ENCODE data around the gene HPN.

HPN gene

GRCh38 chr19:35051796-35052195 lies 10.3 kb downstream of the HPN start:
- no peak for TF ChIP-seq CTCF (IDR thresholded peaks at IDR 0.05; ENCODE audit: insufficient read depth, low read length, poor library complexity, severe bottlenecking)
- TF ChIP-seq EZH2phosphoT487 (conservative IDR thresholded peaks at IDR 0.05; ENCODE audit: low read length), result no peak
- Histone ChIP-seq H3K9ac (ENCODE audit: low read length) (no peak overlapping the region), H3K9me2 (replicated peaks; ENCODE audit: insufficient read depth, low read length) (no peaks in the 10 kb centered on the region), H3K4me2 (ENCODE audit: low read depth, low read length, poor library complexity, severe bottlenecking) (no peak overlapping the region), H3K4me3 (ENCODE audit: insufficient read depth, low read length, poor library complexity, severe bottlenecking) (no peak overlapping the region), H3F3A (ENCODE audit: insufficient read depth) (no peaks in the 10 kb centered on the region), H3K27me3 (ENCODE audit: low read length) (no peaks in the 10 kb centered on the region), H4K20me1 (ENCODE audit: low read depth, low read length) (no peaks in the 10 kb centered on the region), H3K9me3 (ENCODE audit: insufficient read depth, low read length) (no peaks in the 10 kb centered on the region), H3K79me2 (ENCODE audit: insufficient read depth, low read length) (no peaks in the 10 kb centered on the region), H3K36me3 (ENCODE audit: low read length) (no peaks in the 10 kb centered on the region), H3K27ac (ENCODE audit: low read depth, low read length) (no peak overlapping the region), H2AFZ (ENCODE audit: low read depth, low read length, severe bottlenecking) (no peak overlapping the region)

- Histone ChIP-seq H3K27ac (ENCODE audit: low read depth, low read length) (no peak overlapping the region), H4K20me1 (ENCODE audit: low read depth, low read length) (no peaks in the 10 kb centered on the region), H3K9me3 (ENCODE audit: insufficient read depth, low read length) (no peaks in the 10 kb centered on the region), H3K4me2 (ENCODE audit: low read depth, low read length, poor library complexity, severe bottlenecking) (no peak overlapping the region), H3K36me3 (ENCODE audit: low read length) (no peaks in the 10 kb centered on the region), H3K9me2 (replicated peaks; ENCODE audit: insufficient read depth, low read length) (no peaks in the 10 kb centered on the region), H3K27me3 (ENCODE audit: low read length) (no peaks in the 10 kb centered on the region), H2AFZ (ENCODE audit: low read depth, low read length, severe bottlenecking) (no peak overlapping the region), H3F3A (ENCODE audit: insufficient read depth) (no peaks in the 10 kb centered on the region), H3K4me3 (ENCODE audit: insufficient read depth, low read length, poor library complexity, severe bottlenecking) (no peak overlapping the region), H3K9ac (ENCODE audit: low read length) (no peak overlapping the region), H3K79me2 (ENCODE audit: insufficient read depth, low read length) (no peaks in the 10 kb centered on the region)
- TF ChIP-seq EZH2phosphoT487 (conservative IDR thresholded peaks at IDR 0.05; ENCODE audit: low read length), result no peak
- TF ChIP-seq CTCF (IDR thresholded peaks at IDR 0.05; ENCODE audit: insufficient read depth, low read length, poor library complexity, severe bottlenecking), result no peak
Observed at GRCh38 chr19:35052599-35053190, 11.2 kb downstream of the HPN start.

DNA sequence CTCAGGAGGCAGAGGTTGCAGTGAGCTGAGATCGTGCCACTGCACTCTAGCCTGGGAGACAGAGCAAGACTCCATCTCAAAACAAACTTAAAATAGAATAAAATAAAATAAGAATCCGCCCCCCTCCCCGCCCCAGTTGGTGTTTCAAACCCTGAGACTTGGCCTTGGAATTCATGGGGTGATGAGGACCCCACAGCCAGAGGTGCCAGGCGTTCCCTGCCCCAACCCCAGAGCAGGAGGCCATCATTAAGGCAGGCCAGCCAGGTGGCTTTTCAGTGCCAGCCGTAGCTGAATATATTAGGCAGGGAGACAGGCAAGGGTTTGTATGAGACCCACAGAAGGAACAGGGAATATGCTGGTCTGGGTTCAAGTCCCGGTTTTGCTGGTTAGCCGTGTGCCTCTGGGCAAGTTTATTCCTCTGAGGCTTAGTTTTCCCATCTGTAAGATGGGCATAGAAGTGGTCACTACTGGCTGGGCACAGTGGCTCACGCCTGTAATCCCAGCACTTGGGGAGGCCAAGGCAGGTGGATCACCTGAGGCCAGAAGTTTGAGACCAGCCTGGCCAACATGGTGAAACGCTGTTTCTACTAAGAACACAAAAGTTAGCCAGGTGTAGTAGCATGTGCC lies 12.3 kb downstream of the HPN start:
- Histone ChIP-seq H3F3A (ENCODE audit: insufficient read depth) (no peaks in the 10 kb centered on the region), H4K20me1 (ENCODE audit: low read depth, low read length) (no peaks in the 10 kb centered on the region), H3K27me3 (ENCODE audit: low read length) (no peaks in the 10 kb centered on the region), H3K9me2 (replicated peaks; ENCODE audit: insufficient read depth, low read length) (no peaks in the 10 kb centered on the region), H3K27ac (ENCODE audit: low read depth, low read length) (no peak overlapping the region), H3K4me2 (ENCODE audit: low read depth, low read length, poor library complexity, severe bottlenecking) (no peak overlapping the region), H3K79me2 (ENCODE audit: insufficient read depth, low read length) (no peaks in the 10 kb centered on the region), H3K9me3 (ENCODE audit: insufficient read depth, low read length) (no peaks in the 10 kb centered on the region), H2AFZ (ENCODE audit: low read depth, low read length, severe bottlenecking) (no peak overlapping the region), H3K9ac (ENCODE audit: low read length) (no peak overlapping the region), H3K4me3 (ENCODE audit: insufficient read depth, low read length, poor library complexity, severe bottlenecking) (no peak overlapping the region), H3K36me3 (ENCODE audit: low read length) (no peaks in the 10 kb centered on the region)
- TF ChIP-seq EZH2phosphoT487 (conservative IDR thresholded peaks at IDR 0.05; ENCODE audit: low read length) (no peak), CTCF (IDR thresholded peaks at IDR 0.05; ENCODE audit: insufficient read depth, low read length, poor library complexity, severe bottlenecking) (no peak)

Measured in SU-DHL-6 (cell line).